Right lung (tissue), 5 donors: ENCODE results near the gene HPRT1. TPM values are rescaled to one million over a fixed set of nuclear protein-coding genes. Genes with fewer than 3 reads are reported as not detected.

Experiments
- DNase-seq, 2 donors: peaks; one replicate each; pipeline ENCODE4 v3.0.0-alpha.2; 2013
- polyA plus RNA-seq, 5 donors: library from polyadenylated mRNA; unstranded; fragments of 120-200 nt; gene quantifications; one replicate each; pipeline versions ENCODE4 v1.2.1 to v1.2.3, GENCODE V29; 2013; ENCODE audit warnings: inconsistent platforms in 1 of 5, low replicate concordance in 1 of 5; ENCODE audit not compliant: insufficient read length in 5 of 5, insufficient read depth in 1 of 5

Gene HPRT1
- polyA plus RNA-seq, 5 donors = 17.6 to 23.3 (median 19.9) TPM

GRCh38 chrX:134541906-134542305, 81.9 kb downstream of the HPRT1 start:
- DNase-seq = no peak

- DNase-seq = no peak
Observed at GRCh38 chrX:134542485-134542884, 82.5 kb downstream of the HPRT1 start.

GRCh38 chrX:134543288-134543687, 83.3 kb downstream of the HPRT1 start:
- DNase-seq = no peak

GRCh38 chrX:134544135-134544512, 84.2 kb downstream of the HPRT1 start:
- DNase-seq = no peak

GRCh38 chrX:134544513-134545151, 84.7 kb downstream of the HPRT1 start:
- no peak for DNase-seq

GRCh38 chrX:134545510-134545909, 85.5 kb downstream of the HPRT1 start:
- DNase-seq = no peak

- DNase-seq = no peak
Observed at GRCh38 chrX:134546187-134546586, 86.2 kb downstream of the HPRT1 start.

- DNase-seq = no peak
Observed at GRCh38 chrX:134547047-134547679, 87.2 kb downstream of the HPRT1 start.

- no peak for DNase-seq
Observed at GRCh38 chrX:134548257-134549201, 88.6 kb downstream of the HPRT1 start.

Other genes with a start within 250 kb of the HPRT1 start
- gene CCDC160, start 223.0 kb upstream of the HPRT1 start, polyA plus RNA-seq = 1 to 10 TPM; 2.2 to 3.0 (median 2.5) TPM
- gene PHF6, start 86.9 kb upstream of the HPRT1 start, polyA plus RNA-seq = 10 to 100 TPM; 28.5 to 51.0 (median 45.3) TPM
- gene PLAC1, start 198.3 kb downstream of the HPRT1 start, polyA plus RNA-seq = under 1 TPM; 0.18 to 0.46 (median 0.33) TPM